Testis (tissue), 2 donors: ENCODE measurements around the gene PBX4.

Experiments used
- POLR2A ChIP-seq: fragments of 450-650 bp; IDR thresholded peaks from one replicate; pipeline ENCODE4 v1.6.1; 2017; ENCODE audit warnings: antibody characterized with exemption, mild to moderate bottlenecking, moderate library complexity
- TF ChIP-seq, protein P1 (sequence below), 3 experiments: fragments of 450-650 bp in 2 of 3; fragments of 200-600 bp in 1 of 3; sonication (generic) in 1 of 3; IDR thresholded peaks; one replicate each; pipeline ENCODE4 v1.5.1; 2016 to 2019; ENCODE audit warnings: antibody characterized with exemption in 3 of 3, mild to moderate bottlenecking in 2 of 3, moderate library complexity in 1 of 3

DNA sequence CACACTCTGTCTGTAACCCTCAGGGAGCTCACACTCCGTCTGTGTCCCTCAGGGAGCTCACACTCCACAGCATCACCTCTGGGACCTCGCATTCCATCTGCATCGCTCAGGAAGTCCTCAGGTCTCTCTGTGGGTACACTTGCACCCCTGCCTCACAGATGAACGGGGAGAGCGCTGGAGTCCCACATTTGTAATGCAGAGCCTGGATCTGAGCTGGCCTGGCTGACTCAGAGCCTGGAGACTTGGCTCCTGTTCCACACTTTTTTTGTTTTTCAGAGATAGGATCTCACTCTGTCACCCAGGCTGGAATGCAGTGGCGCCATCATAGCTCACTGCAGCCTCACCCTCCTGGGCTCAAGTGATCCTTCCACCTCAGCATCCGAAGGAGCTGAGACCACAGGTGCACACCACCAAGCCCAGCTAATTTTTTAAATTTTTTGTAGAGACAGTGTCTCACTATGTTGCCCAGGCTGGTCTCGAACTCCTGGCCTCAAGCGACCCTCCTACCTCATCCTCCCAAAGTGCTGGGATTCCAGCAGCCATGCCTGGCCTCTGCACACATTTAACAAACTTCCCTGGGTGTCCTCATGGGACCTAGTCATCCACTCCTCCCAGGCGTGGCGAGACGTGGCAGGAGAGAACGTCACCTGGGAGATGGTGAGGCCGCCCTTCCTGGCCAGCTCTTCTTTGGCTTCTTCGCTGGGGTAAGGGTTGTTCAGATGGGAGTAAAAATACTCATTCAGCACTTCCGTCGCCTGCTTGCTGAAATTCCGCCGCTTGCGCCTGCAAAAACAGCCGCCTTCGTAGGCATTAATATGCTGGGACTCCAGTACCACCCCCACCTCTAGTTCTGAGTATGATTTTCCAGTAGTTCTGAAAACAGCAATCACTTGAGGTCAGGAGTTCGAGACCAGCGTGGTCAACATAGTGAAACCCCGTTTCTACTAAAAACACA, 49.4 kb downstream of the PBX4 start:
- TF ChIP-seq, protein P1, sequence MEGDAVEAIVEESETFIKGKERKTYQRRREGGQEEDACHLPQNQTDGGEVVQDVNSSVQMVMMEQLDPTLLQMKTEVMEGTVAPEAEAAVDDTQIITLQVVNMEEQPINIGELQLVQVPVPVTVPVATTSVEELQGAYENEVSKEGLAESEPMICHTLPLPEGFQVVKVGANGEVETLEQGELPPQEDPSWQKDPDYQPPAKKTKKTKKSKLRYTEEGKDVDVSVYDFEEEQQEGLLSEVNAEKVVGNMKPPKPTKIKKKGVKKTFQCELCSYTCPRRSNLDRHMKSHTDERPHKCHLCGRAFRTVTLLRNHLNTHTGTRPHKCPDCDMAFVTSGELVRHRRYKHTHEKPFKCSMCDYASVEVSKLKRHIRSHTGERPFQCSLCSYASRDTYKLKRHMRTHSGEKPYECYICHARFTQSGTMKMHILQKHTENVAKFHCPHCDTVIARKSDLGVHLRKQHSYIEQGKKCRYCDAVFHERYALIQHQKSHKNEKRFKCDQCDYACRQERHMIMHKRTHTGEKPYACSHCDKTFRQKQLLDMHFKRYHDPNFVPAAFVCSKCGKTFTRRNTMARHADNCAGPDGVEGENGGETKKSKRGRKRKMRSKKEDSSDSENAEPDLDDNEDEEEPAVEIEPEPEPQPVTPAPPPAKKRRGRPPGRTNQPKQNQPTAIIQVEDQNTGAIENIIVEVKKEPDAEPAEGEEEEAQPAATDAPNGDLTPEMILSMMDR (IDR thresholded peaks at IDR 0.05), result no peak
- TF ChIP-seq POLR2A, result no peak
